ENCODE data around the gene BBS9.

DNA sequence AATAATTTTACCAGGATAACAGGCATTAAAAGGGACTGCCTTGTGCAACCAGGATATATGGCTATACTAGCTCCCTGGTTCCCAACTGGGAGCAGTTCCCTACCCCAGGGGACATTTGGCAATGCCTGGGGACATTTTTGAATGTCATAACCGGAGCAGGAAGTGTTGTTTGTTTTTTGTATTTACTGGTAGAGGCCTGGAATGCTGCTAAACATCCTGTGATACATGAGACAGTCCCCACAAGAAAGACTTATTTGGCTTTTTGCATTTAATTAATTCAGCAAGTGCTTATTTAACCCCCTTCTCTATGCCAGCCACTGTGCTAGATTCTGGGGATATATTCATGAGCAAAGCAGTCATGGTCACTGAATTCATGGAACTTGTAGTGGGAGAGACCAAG lies 181.2 kb downstream of the BBS9 start:
- TF ChIP-seq, protein P1, sequence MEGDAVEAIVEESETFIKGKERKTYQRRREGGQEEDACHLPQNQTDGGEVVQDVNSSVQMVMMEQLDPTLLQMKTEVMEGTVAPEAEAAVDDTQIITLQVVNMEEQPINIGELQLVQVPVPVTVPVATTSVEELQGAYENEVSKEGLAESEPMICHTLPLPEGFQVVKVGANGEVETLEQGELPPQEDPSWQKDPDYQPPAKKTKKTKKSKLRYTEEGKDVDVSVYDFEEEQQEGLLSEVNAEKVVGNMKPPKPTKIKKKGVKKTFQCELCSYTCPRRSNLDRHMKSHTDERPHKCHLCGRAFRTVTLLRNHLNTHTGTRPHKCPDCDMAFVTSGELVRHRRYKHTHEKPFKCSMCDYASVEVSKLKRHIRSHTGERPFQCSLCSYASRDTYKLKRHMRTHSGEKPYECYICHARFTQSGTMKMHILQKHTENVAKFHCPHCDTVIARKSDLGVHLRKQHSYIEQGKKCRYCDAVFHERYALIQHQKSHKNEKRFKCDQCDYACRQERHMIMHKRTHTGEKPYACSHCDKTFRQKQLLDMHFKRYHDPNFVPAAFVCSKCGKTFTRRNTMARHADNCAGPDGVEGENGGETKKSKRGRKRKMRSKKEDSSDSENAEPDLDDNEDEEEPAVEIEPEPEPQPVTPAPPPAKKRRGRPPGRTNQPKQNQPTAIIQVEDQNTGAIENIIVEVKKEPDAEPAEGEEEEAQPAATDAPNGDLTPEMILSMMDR (conservative IDR thresholded peaks at IDR 0.05; ENCODE audit: low read depth, low read length) = no peak
- TF ChIP-seq EZH2 (IDR thresholded peaks at IDR 0.05; ENCODE audit: low read length, unreplicated experiment) = no peak
